HG03378 (cell line): ENCODE measurements around the gene RPS27A.
"Not testable (repeated sequence)": the region's sequence is repeated elsewhere in the genome, so short reads cannot be mapped to it uniquely, and the experiment has no call there.

Experiments used
- ATAC-seq: cut with Tn5 transposase; IDR thresholded peaks from one replicate; pipeline ENCODE4 v1.9.1; 2021; ENCODE audit warnings: mild to moderate bottlenecking, moderate library complexity; ENCODE audit not compliant: unreplicated experiment

Gene RPS27A

DNA sequence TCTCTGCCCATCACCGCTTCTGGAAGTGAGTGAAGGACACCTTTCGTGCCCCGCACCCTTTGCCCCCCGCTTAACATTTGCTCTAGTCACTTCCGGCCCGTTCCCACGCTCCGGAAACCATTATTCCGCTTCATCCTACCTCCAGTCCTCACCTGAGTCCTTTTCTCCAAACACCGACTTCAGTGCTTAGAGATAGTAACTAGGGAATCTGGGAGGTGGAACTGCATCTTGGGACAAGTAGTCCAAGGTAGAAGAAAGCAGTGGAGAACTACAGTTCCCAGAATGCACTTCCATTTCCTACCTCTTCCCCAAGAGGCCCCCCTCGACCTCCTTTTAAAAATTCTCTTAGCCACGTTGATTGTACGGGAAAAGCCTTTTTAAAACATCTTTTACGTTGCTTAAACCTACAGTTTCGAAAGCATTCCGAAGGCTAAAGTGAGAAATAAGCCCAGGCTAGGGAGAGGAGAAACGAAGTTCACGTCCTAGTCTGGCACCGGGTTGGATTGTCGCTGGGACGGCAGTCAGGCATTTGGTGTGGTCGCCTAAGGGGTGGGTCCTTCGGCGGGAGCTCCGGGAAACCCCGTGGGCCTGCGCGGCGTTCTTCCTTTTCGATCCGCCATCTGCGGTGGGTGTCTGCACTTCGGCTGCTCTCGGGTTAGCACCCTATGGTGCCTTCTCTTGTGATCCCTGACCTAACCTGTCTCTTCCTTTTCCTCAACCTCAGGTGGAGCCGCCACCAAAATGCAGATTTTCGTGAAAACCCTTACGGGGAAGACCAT, at the start of gene RPS27A, which contains the start of gene CLHC1:
Gene RPS27A (plus strand): TSS at position 605 of the 779 bp plus-strand sequence. CDS start 137 bp downstream, at position 742.
Gene CLHC1 (minus strand): TSS at position 210 of the 779 bp plus-strand sequence. CDS start 9,882 bp downstream, outside the sequence.
- peak; percentile 91 for ATAC-seq

DNA sequence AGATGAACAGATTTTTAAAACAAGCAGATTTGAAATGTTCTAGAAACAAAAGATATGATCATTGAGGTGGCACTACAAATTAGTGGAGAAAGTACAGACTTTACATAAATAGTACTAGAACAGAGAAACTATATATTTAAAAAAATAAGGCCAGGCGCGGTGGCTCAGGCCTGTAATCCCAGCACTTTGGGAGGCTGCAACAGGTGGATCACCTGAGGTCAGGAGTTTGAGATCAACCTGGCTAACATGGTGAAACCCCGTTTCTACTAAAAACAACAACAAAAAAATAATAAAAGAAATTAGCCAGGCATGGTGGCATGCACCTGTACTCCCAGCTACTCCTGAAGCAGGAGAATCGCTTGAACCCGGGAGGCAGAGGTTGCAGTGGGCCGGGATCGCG, 45.7 kb upstream of the RPS27A start:
- ATAC-seq, result not testable (repeated sequence)

DNA sequence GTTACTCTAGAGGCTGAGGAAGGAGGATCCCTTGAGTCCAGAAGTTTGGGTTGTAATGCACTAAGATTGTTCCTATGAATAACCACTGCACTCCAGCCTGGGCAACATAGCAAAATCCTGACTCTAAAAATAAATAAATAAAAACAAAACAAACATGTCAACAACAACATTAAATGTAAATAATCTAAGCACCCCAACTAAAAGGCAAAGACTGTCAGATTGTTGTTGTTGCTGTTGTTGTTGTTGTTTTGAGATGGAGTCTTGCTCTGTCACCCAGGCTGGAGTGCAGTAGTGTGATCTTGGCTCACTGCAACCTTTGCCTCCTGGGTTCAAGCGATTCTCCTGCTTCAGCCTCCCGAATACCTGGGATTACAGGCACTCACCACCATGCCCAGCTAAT, 40.6 kb upstream of the RPS27A start:
- ATAC-seq, result not testable (repeated sequence)

DNA sequence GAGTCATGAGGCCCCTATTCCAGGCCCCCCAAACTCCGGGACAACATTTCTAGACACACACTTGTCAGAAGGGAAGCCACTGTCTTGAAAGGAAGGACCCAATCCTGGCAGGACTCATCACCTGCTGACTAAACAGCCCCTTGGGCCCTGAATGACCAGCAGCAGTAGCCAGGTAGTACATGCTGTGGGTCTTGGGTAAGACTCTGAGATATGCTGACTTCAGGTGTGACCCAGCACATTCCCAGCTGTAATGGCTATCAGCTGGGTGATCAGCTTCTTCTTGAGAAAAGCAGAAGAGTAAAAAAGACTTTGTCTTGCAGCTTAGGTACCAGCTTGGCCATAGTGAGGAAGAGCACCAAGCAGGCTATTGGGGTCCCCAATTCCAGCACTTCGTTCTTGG, 36.0 kb upstream of the RPS27A start:
- no peak for ATAC-seq

DNA sequence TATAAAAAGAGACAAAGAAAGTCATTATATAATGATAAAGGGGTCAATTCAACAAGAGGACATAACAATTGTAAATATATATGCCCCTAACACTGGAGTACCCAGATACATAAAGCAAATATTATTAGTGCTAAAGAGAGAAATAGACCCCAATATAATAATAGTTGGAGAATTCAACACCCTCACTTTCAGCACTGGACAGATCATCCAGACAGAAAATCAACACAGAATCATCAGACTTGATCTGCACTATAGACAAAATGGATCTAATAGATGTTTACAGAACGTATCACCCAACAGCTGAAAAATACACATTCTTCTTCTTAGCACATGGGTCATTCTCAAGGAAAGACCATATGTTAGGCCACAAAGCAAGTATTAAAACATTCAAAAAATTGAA, 32.1 kb upstream of the RPS27A start:
- ATAC-seq, result no peak

DNA sequence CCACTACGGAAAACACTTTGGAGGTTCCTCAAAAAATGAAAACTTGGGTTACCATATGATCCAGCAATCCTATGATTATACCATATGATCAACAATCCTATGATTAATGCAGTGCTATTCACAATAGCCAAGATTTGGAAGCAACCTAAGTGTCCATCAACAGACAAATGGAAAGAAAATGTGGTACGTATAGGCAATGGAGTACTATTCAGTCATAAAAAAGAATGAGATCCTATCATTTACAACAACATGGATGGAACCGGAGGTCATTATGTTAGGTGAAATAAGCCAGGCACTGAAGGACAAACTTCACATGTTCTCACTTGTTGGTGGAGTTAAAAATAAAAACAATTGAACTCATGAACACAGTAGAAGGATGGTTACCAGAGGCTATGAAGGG, 28.0 kb upstream of the RPS27A start:
- no peak for ATAC-seq

DNA sequence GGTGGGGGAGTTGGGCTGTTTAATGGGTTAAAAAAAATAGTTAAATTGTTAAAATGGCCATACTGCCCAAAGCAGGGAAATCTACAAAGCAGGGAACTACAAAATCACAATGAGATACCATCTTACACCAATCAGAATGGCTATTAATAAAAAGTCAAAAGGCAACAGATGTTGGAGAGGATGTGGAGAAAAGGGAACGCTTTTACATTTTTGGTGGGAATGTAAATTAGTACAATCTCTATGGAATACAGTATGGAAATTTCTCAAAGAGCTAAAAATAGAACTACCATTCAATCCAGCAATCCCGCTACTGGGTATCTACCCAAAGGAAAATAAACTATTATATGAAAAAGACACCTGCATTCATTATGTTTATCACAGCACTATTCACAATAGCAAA, 27.5 kb upstream of the RPS27A start:
- no peak for ATAC-seq

DNA sequence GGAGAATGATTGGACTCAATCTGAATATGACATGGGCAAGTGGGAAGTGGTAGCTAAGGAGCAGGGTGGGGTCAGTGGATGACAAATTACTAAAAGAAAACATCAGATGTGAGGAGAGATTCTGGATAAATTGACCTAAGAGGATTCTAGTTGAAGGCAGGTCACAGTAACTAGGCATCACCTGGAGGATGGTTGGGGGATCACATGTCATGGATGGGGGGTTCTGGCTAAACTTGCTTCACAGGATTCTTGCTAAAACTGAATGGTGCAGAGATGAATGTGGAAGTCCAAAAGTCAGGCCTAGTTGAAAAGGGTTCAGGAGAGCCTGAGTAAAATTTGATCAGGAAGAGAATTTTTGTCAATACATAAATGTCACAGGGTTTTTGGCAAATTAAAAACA, 18.7 kb upstream of the RPS27A start:
- no peak for ATAC-seq

DNA sequence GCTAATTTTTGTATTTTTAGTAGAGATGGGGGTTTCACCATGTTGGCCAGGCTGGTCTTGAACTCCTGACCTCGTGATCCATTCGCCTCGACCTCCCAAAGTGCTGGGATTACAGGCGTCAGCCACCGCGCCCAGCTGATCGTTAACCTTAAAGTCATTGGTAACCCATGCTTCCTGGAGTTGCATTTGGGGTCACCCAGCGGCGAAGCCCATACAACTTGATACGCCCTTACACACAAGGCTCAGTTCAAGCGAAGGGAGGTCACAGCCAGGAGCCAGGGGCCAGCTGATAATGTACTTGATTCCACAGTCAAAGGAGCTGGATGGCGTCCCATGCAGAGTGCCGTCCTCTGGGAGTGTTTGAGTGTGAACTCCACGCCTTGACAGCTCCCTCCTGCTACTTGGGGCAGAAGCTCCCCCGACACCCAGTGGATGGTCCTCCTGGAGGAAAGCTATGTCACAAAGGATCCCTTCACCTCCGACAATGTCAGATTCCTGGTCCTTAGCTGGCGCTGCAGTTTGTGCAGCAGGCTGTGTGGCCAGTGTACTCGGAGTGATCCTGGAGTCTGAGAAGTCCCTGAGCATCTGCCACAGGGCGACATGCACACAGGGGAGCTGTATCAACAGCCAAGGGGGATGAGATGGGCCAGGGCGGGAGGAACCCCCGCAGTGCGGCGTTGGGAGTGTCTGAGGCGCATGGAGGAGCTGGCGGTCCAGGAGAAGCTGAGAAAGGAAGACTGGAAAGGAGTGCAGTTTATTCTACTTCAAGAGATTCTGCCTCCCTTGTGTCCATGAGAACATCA, 8.3 kb upstream of the RPS27A start:
- ATAC-seq, result no peak

DNA sequence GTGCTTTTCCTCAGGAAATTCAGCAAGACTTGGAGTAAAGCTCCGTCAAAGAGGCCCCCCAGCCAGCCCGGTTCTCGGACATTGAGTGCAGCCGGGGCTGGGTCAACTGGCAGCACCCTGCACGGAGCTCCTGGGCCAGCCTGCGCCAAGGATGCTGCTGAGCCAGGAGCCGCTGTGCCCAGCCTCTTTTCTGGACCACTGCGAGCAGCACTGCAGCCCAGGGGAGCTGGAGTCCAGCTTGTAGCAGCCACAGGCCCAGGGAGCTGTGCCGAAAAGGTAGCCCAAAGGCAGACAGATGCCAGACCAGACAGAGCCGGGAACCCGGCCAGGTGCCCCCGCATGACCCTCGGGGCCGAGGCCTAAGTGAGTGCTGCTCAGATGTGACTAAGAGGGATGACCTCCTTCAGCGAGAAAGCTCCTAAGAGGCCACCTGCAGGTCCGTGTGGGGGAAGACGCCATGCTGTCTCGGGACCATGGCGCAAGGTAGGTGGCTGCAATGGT, 7.7 kb upstream of the RPS27A start:
- no peak for ATAC-seq

DNA sequence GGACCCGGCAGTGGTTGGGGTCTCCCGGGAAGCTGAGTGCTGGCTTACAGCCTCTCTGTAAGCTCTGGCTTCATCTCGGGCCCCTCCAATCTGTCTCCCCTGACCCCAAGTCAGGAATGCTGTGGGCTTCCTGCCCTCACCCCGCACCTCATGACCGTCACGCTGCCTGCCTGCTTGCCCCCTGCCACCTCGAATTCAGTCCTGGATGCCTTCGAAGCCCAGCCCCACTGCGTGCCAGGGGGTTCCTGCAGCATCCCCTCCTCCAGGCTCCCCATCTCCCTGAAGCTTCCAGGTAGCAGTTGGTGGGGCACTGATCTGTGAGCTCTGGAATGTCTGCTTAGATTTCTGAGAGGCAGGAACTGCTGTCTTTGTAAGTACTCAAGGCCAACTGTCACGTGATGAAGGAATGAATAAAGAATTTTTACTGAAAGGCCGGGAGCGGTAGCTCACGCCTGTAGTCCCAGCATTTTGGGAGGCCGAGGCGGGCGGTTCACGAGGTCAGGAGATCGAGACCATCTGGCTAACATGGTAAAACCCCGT, 6.9 kb upstream of the RPS27A start:
- no peak for ATAC-seq

DNA sequence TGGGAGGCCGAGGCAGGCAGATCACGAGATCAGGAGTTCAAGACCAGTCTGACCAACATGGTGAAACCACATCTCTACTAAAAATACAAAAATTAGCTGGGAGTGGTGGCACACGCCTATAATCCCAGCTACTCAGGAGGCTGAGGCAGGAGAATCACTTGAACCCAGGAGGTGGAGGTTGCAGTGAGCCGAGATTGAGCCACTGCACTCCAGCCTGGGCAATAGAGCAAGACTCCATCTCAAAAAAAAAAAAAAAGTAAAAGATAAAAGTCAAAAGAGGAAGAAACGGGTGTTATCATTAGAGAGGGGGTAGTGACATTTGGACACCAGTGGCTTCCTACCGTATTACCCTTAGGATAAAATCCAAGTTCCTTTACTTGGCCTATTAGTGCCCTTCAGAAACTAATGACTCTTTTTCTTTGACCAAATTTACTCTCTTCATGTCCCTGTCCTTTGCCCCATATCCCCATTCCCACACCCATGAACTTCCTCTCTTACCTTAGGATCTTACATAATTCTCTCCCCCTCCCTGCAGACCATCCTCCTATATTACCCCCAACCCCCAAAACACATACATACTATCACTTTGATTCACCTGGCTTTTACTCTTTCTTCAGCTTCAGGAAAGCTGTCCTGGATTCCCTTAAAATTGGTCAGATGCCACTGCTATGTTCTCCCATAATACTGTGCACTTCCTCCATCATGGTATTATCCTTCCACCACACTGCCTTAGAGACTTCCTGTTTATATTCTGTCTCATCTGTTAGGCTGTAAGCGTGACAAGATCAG, 4.9 kb upstream of the RPS27A start:
- ATAC-seq, result not testable (repeated sequence)

DNA sequence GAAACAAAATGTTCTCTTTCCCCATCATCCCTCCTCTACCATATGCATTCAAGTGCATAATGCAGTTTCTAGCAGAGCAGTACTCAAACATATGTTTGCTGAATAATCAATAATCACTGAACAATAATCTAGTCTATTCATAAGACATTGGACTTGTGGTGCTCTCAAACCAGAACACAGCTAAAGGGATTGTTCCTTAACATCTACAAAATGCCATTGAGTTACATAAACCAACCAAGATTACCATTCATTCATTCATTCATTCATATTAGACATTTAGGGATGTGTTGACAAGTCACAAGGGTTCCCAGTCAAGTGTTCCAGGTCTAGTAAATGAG, 4.3 kb upstream of the RPS27A start:
- ATAC-seq, result no peak

DNA sequence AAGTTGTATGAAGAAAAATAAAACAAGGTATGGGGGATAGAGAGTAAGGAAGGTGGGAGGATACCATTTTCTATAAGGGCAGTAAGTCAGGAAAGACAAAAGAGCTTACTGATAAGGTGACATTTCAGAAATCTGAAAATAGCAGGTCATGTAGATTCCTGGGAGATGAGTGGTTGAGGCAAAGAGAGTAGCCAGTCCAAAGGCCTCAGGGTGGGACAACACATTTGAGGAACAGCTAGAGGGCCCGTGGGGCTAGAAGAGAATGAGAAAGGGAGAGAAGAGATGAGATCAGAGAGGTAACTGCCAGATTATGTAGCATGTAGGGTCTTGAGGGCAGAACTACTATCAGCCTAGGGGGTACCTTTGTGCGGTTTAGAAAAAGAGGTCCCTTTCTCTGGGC, 3.3 kb upstream of the RPS27A start:
- no peak for ATAC-seq

DNA sequence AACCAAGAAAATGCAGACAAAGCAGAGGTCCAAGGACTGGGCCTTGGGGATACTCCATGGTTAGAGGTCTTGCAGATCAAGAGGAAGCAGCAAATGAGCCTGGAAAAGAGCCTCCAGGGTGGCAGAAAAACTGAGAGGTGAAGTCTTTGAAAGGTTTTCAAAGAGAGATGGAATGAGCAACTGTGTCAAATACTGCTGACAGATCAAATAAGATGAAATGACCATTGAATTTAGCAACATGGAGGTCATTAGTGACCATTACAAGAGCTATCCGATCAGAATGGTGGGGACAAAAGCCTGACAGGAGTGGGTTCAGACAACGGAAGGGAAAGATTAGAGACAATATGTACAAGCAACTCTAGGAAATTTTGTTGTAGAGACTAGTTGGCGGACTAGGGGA, 1.9 kb upstream of the RPS27A start:
- no peak for ATAC-seq

DNA sequence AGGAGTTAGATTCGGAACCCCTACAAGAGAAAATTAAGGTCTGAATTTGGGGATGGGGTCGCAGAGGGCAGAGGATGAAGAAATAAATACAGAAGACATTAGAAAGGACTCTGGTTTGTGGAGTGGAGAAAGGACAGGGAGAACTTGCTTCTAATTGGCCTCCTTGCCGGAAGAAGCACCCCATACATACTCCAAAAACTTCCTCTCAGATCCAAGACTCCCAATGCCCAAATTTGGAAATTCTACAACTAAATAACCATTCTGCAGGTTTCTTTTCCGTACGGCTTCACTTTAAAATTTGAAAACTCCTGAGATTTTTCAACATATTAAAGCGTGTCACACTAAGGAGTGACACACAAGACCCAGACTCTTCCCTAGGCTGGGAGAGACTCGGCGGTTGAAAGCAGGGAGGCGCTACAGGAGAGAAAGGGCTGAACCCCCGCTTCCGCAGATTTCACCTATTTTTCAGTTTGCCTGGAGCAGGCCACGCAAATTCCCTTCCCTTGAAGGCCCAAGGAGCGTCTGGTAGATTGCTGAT, 873 bp upstream of the RPS27A start:
- ATAC-seq, result no peak

DNA sequence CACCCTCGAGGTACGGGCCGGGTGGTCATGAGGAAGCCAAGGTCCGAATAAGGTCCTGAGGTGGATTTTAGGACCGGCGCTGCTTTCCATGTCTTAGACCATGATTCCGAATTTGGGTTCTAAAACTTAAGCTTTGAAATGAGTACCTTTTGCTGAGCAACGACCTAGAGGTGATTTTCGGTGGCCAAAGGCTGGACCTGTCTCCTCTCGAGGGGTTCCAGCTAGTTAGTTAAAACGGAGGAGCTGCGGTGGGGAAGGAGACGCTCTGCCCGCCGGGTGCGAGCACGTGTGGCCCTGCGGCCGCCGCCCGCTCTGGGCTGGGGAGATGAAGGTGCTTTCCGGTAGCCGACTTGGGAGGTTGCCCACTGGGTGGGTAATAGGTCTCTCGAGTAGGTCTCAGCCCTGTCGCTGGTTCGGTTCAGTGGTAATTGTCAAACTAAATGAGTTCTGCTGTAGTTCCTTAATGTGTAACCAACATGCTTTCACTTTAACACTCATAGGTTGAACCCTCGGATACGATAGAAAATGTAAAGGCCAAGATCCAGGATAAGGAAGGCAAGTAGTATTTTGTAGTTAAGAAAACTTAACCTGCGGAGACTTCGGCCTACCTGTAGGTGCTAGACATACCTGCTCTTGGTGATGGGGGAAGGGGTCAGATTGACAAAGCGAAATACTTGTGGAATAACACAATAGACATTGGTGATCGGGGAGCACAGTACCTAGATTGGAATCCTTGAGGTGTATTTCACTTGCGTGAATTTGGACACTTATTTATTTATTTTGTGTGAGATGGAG, 572 bp downstream of the RPS27A start:
- peak; percentile 10 for ATAC-seq

DNA sequence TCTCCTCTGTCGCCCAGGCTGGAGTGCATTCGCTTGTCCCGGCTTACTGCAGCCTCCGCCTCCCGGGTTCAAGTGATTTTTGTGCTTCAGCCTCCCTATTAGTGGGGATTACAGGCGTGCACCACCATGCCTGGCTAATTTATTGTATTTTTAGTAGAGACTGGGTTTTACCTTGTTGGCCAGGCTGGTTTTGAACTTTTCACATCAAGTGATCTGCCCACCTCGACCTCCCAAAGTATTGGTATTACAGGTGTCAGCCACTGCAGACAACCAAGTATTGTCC, 1.1 kb downstream of the RPS27A start:
- no peak for ATAC-seq

DNA sequence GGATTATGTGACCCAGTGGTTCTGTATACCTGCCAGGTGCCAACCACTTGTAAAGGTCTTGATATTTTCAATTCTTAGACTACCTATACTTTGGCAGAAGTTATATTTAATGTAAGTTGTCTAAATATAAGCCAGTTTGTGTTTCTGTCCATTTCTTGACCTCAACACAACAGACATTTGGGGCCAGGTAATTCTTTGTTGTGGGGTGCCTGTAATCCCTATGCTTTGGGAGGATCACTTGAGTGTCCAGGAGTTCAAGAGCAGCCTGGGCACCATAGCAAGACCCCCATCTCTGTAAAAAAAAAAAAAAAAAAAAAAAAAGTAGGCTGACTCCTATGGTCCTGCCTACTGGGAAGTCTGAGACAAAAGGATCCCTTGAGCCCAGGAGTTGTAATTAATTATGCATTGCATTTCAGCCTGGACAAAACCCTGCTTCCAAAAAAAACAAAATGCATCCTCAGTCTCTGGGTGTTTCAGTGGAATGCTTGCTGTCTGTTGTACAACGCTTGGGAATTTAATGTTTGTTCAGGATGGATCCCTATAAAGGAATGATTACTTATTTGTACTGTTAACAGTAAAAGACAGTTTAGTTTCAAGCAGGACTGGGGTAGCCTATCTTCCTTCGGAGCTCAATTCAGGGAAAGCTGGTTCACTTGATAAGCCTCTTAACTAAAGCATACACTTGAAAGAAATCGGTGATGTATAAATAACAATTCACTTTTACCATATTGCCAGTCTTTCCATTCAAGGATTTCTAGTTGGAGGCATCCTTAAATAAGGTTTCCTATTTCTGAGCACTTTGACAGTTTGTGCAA, 3.4 kb downstream of the RPS27A start:
- ATAC-seq, result no peak
